GM12865 (cell line): ENCODE data around the gene RNF223.

Experiments
- DNase-seq: peaks from one replicate; pipeline ENCODE4 v3.0.0; 2010; ENCODE audit warnings: low read depth
- H3K4me3 ChIP-seq: 2 replicates; pipeline ENCODE4 v1.5.1; 2011; ENCODE audit warnings: mild to moderate bottlenecking, low read depth, low read length, control low read depth
- TF ChIP-seq, protein P1 (sequence below): IDR thresholded peaks from 2 replicates; pipeline ENCODE4 v1.5.1; 2011; ENCODE audit warnings: low read length, control low read depth, low read depth, inconsistent platforms; ENCODE audit not compliant: insufficient read depth; ENCODE audit errors: missing control alignments

Gene RNF223

DNA sequence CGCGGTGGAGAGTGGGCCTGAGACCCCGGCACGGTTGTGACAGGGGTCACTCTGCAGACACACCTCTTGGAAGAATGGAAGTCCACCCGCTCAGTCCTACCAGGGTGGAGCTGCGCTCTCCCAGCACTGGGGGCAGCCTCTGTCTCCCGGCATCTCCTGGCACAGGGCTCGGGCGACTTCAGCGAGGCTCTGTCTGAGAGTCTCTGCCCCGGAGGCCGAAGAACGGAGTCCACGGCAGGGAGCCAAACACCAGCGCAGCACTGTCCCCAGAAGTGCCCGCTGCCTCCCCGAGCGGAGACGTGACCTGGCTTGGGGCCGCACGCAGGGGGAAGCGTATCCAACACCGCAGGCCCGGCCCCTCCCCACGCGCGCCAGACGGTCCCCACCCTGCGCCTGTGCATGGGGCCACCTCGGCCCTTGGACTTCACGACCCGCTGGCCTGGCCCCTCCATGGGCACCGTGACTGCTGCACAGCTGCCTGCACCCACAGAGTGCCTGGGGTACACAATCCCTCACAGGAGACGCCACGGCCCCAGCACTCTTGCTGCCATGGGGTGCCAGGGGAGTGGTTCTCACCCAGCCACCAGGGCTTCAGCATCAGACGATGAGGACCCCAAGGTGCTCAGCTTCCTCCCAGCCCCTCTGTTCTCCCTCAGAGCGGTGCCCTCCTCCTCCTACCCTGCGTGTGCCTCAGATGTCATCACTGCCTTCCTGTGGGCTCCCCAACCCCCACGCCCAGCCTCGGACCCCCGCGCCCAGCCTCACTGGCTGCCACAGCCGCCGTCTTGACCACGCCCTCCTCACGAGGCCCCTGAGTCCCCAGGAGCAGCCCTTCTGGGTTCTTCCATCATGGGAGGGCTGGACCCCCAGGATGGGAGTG is 14.9 kb upstream of the RNF223 start:
- H3K4me3 ChIP-seq, result no peak overlapping the region
- TF ChIP-seq, protein P1, sequence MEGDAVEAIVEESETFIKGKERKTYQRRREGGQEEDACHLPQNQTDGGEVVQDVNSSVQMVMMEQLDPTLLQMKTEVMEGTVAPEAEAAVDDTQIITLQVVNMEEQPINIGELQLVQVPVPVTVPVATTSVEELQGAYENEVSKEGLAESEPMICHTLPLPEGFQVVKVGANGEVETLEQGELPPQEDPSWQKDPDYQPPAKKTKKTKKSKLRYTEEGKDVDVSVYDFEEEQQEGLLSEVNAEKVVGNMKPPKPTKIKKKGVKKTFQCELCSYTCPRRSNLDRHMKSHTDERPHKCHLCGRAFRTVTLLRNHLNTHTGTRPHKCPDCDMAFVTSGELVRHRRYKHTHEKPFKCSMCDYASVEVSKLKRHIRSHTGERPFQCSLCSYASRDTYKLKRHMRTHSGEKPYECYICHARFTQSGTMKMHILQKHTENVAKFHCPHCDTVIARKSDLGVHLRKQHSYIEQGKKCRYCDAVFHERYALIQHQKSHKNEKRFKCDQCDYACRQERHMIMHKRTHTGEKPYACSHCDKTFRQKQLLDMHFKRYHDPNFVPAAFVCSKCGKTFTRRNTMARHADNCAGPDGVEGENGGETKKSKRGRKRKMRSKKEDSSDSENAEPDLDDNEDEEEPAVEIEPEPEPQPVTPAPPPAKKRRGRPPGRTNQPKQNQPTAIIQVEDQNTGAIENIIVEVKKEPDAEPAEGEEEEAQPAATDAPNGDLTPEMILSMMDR, result no peak
- no peak for DNase-seq

DNA sequence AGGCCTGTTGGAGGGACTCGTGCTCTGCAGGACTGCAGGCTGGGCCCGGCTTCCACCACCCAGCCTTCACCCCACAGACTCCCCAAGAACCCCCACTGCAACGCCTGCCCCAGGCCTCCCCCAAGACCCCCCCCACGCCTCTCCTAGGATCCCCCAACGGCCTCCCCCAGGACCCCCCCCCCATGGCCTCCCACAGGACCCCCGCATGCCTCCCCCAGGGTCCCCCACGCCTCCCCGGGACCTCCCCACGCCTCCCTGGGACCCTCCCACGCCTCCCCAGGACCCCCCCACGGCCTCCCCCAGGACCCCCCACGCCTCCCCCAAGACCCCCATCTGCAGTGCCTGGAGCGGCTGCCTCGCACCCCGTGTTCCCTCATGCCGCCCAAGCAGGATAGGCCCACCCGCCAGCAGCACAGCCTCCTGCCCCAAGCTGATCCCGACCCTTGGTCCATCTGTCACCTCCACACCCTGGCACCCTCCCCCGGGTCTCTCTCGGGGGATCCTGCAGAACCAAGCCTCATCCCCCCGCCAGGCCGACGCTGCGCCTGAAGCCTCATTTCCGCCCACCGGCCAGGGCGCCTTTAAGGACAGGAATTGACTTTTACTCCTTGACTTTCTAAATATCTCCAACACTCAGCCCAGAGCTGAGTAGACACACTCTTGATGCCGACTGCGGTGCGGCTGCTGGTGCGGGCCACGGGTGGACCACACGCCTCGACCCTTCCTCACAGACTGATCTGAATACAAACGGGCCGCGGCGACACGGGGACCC is 14.1 kb upstream of the RNF223 start:
- no peak overlapping the region for H3K4me3 ChIP-seq
- TF ChIP-seq, protein P1, result no peak
- no peak for DNase-seq

DNA sequence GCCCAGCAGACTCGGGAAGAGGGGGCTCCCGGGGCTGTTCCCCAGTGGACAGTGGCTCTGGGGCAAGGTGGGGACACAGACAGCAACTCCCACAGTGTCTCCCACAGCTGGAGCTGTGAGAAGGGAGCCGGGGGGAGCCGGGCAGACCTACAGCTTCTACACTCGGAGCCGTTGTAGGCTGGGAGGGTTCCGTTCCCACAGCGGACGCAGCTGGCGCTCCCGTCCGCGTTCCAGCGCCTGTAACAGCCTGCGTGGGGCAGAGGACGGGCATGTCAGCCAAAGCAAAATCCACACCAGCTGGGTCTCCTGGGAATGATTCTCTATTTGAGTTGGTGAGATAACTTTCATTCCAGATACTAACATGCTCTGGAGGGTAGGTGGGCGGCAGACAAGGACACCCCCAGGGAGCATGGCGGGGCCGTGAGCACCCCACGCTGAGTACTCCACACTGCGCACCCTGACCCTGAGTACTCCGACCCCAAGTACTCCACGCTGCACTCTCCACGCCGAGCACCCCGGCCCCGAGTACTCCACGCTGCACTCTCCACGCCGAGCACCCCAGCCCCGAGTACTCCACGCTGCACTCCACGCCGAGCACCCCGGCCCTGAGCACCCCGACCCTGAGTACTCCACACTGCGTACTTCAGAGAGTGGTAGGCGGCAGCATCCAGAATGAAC is 13.4 kb upstream of the RNF223 start:
- DNase-seq, result no peak
- TF ChIP-seq, protein P1, result no peak
- no peak overlapping the region for H3K4me3 ChIP-seq

DNA sequence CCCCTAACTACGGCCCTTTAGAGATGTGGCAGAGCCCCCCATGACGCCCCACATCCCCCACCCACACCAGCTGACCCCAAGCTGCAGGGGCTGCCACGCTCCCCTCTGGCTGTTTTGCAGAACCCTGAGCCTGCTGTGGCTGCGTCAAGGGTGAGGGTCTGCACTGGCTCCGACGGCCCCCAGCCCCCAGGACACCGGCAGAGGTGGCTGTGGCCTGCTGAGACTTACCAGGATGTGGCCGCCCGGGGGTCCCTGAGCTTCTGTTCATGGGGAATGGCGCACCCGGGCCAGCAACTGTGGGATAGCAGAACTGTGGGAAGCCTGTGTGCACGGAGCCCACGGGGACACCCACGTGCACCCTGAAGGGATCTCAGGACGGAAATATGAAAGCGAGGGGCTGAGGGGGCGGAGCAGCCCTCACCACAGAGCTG is 12.8 kb upstream of the RNF223 start:
- TF ChIP-seq, protein P1, result no peak
- no peak for DNase-seq
- no peak overlapping the region for H3K4me3 ChIP-seq

DNA sequence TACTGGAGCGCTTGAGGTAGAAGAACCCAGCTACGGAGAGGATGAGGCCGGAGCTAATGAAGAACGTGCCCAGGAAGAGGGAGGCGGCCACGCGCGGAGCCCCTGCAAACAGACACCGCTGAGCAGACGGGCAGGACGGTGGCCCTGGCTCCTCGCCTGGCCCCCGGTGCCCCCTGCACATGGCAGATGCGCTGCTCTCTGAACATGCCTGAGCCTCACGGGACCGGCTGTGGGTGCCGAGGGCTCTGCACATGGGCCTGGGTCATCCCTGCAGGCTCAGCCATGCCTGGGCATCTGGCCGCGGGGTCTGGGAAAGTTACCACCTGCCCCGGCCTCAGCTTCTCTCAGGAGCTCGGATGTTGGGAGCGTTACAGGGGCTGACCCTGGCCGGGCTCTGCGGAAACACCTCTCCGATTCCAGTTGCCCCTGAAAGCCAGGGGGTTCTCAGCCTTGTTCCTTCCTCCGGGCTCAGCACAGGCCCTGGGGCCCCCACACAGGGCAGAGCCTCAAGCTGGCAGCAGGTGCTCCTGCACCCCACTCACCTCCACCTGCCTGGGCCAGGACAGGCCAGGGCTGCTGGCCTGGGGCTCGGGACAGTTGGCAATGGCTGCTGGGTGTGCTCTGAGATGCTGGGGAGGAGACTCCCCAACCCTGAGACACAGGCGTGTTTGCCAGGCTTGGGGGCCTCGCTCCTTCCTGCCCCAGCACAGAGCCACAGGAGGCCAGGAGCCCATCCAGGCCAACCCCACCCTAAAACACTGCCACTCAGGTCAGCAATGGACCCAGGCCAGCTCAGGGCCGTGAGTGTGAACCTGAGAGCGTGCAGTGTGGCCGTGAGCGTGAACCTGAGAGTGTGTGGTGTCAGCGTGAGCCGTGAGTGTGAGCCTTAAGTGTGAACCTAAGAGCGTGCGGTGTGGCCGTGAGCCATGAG is 12.1 kb upstream of the RNF223 start:
- no peak for DNase-seq
- H3K4me3 ChIP-seq, result no peak overlapping the region
- TF ChIP-seq, protein P1, result no peak
